ENCODE measurements around the gene FITM1.

Gene FITM1

GRCh38 chr14:24172261-24172860 lies 41.9 kb downstream of the FITM1 start:
- DNase-seq (ENCODE audit: low spot score) = no peak
- no CpG with 5 or more reads among the region's 30 CpGs for WGBS, 2 donors (ENCODE audit: extremely low coverage in 2 of 2, insufficient read length in 2 of 2, insufficient replicate concordance in 1 of 2)

GRCh38 chr14:24172871-24173281 lies 42.4 kb downstream of the FITM1 start:
- H3K79me1 ChIP-seq (ENCODE audit: low read depth, low read length) = peaks cover 9% of the 10 kb centered on the region
- H3K23ac ChIP-seq (ENCODE audit: low read depth, low read length, poor library complexity) = peak overlapping the region; percentile 61
- no peak overlapping the region for H3K18ac ChIP-seq (ENCODE audit: low read length)
- peak overlapping the region; percentile 9 for H3K14ac ChIP-seq (ENCODE audit: low read length)
- H2BK15ac ChIP-seq (ENCODE audit: low read length) = peak overlapping the region; percentile 65
- H3K27me3 ChIP-seq (ENCODE audit: control insufficient read depth in 3 of 3, insufficient read depth in 3 of 3, low read depth in 1 of 3, low read length in 3 of 3) = no peaks in the 10 kb centered on the region
- H3K4me3 ChIP-seq (ENCODE audit: low read length in 2 of 2) = peak overlapping the region in 1 of 2 donors; percentile 91
- H3K4me2 ChIP-seq (ENCODE audit: insufficient read depth, low read length, poor library complexity, severe bottlenecking) = peak overlapping the region; percentile 92
- no peak overlapping the region for H2BK5ac ChIP-seq (ENCODE audit: low read length)
- no CpG with 5 or more reads among the region's 20 CpGs for WGBS, 2 donors (ENCODE audit: extremely low coverage in 2 of 2, insufficient read length in 2 of 2, insufficient replicate concordance in 1 of 2)
- H3K27ac ChIP-seq (replicated peaks; ENCODE audit: low read length) = no peak overlapping the region
- H3K9ac ChIP-seq (ENCODE audit: low read depth, low read length, poor library complexity) = peak overlapping the region; percentile 64
- no peak overlapping the region for H4K91ac ChIP-seq (ENCODE audit: low read depth, low read length, poor library complexity)
- no peak overlapping the region for H4K8ac ChIP-seq (ENCODE audit: low read depth, low read length)
- H3K4me1 ChIP-seq (ENCODE audit: control insufficient read depth in 2 of 2, insufficient read depth in 1 of 2, low read depth in 1 of 2, low read length in 2 of 2) = peaks cover 0 to 8% of the 10 kb centered on the region in 2 donors
- H3K4ac ChIP-seq (ENCODE audit: low read length) = no peak overlapping the region
- H2AFZ ChIP-seq (ENCODE audit: low read length) = no peak overlapping the region
- H3K36me3 ChIP-seq (replicated peaks in 1 of 2; ENCODE audit: control insufficient read depth in 2 of 2, insufficient read depth in 2 of 2, low read length in 2 of 2) = peaks cover 7 to 26% of the 10 kb centered on the region in 2 donors
- no peaks in the 10 kb centered on the region for H3K9me3 ChIP-seq (replicated peaks in 1 of 2; ENCODE audit: control insufficient read depth in 2 of 2, insufficient read depth in 1 of 2, low read depth in 1 of 2, low read length in 2 of 2)
- peak overlapping the region; percentile 99 for H2AK5ac ChIP-seq (ENCODE audit: low read depth, low read length)
- DNase-seq (ENCODE audit: low spot score) = no peak
- H2BK120ac ChIP-seq (ENCODE audit: low read depth, low read length) = no peak overlapping the region
- H2BK12ac ChIP-seq (ENCODE audit: low read length) = no peak overlapping the region

More at GRCh38 chr14:24172261-24172860, 41.9 kb downstream of the FITM1 start:
- peak overlapping the region; percentile 61 for H3K23ac ChIP-seq (ENCODE audit: low read depth, low read length, poor library complexity)
- H3K4me1 ChIP-seq (ENCODE audit: control insufficient read depth in 2 of 2, insufficient read depth in 1 of 2, low read depth in 1 of 2, low read length in 2 of 2) = peaks cover 0 to 8% of the 10 kb centered on the region in 2 donors
- peak overlapping the region; percentile 24 for H2BK12ac ChIP-seq (ENCODE audit: low read length)
- no peak overlapping the region for H2BK120ac ChIP-seq (ENCODE audit: low read depth, low read length)
- peak overlapping the region; percentile 99 for H2AK5ac ChIP-seq (ENCODE audit: low read depth, low read length)
- H3K9ac ChIP-seq (ENCODE audit: low read depth, low read length, poor library complexity) = peak overlapping the region; percentile 82
- H2BK5ac ChIP-seq (ENCODE audit: low read length) = no peak overlapping the region
- H4K91ac ChIP-seq (ENCODE audit: low read depth, low read length, poor library complexity) = no peak overlapping the region
- H3K4me3 ChIP-seq (ENCODE audit: low read length in 2 of 2) = peak overlapping the region; percentile 1 to 91
- peaks cover 5 to 23% of the 10 kb centered on the region in 2 donors for H3K36me3 ChIP-seq (replicated peaks in 1 of 2; ENCODE audit: control insufficient read depth in 2 of 2, insufficient read depth in 2 of 2, low read length in 2 of 2)
- H3K4ac ChIP-seq (ENCODE audit: low read length) = no peak overlapping the region
- H4K8ac ChIP-seq (ENCODE audit: low read depth, low read length) = no peak overlapping the region
- peak overlapping the region; percentile 65 for H2BK15ac ChIP-seq (ENCODE audit: low read length)
- peaks cover 9% of the 10 kb centered on the region for H3K79me1 ChIP-seq (ENCODE audit: low read depth, low read length)
- no peaks in the 10 kb centered on the region for H3K9me3 ChIP-seq (replicated peaks in 1 of 2; ENCODE audit: control insufficient read depth in 2 of 2, insufficient read depth in 1 of 2, low read depth in 1 of 2, low read length in 2 of 2)
- H2AFZ ChIP-seq (ENCODE audit: low read length) = no peak overlapping the region
- peak overlapping the region; percentile 92 for H3K4me2 ChIP-seq (ENCODE audit: insufficient read depth, low read length, poor library complexity, severe bottlenecking)
- H3K27ac ChIP-seq (replicated peaks; ENCODE audit: low read length) = peak overlapping the region; percentile 63
- H3K18ac ChIP-seq (ENCODE audit: low read length) = peak overlapping the region; percentile 96
- peak overlapping the region; percentile 85 for H3K14ac ChIP-seq (ENCODE audit: low read length)
- H3K27me3 ChIP-seq (ENCODE audit: control insufficient read depth in 3 of 3, insufficient read depth in 3 of 3, low read depth in 1 of 3, low read length in 3 of 3) = no peaks in the 10 kb centered on the region

- H2AK5ac ChIP-seq (ENCODE audit: low read depth, low read length) = no peak overlapping the region
- no peak overlapping the region for H2BK12ac ChIP-seq (ENCODE audit: low read length)
- H3K27ac ChIP-seq (replicated peaks; ENCODE audit: low read length) = peak overlapping the region; percentile 17
- no peak for DNase-seq (ENCODE audit: low spot score)
- peaks cover 0 to 8% of the 10 kb centered on the region in 2 donors for H3K4me1 ChIP-seq (ENCODE audit: control insufficient read depth in 2 of 2, insufficient read depth in 1 of 2, low read depth in 1 of 2, low read length in 2 of 2)
- no peak overlapping the region for H3K4me3 ChIP-seq (ENCODE audit: low read length in 2 of 2)
- no peak overlapping the region for H3K4me2 ChIP-seq (ENCODE audit: insufficient read depth, low read length, poor library complexity, severe bottlenecking)
- no peaks in the 10 kb centered on the region for H3K9me3 ChIP-seq (replicated peaks in 1 of 2; ENCODE audit: control insufficient read depth in 2 of 2, insufficient read depth in 1 of 2, low read depth in 1 of 2, low read length in 2 of 2)
- no peak overlapping the region for H4K8ac ChIP-seq (ENCODE audit: low read depth, low read length)
- no peak overlapping the region for H3K9ac ChIP-seq (ENCODE audit: low read depth, low read length, poor library complexity)
- no peak overlapping the region for H3K18ac ChIP-seq (ENCODE audit: low read length)
- H4K91ac ChIP-seq (ENCODE audit: low read depth, low read length, poor library complexity) = no peak overlapping the region
- no peak overlapping the region for H2BK5ac ChIP-seq (ENCODE audit: low read length)
- H2BK120ac ChIP-seq (ENCODE audit: low read depth, low read length) = no peak overlapping the region
- peaks cover 45 to 60% of the 10 kb centered on the region in 2 donors for H3K36me3 ChIP-seq (replicated peaks in 1 of 2; ENCODE audit: control insufficient read depth in 2 of 2, insufficient read depth in 2 of 2, low read length in 2 of 2)
- H2AFZ ChIP-seq (ENCODE audit: low read length) = no peak overlapping the region
- no CpG with 5 or more reads among the region's 5 CpGs for whole genome bisulfite sequencing, 2 donors (ENCODE audit: extremely low coverage in 2 of 2, insufficient read length in 2 of 2, insufficient replicate concordance in 1 of 2)
- no peak overlapping the region for H3K23ac ChIP-seq (ENCODE audit: low read depth, low read length, poor library complexity)
- no peak overlapping the region for H2BK15ac ChIP-seq (ENCODE audit: low read length)
- H3K14ac ChIP-seq (ENCODE audit: low read length) = no peak overlapping the region
- no peak overlapping the region for H3K4ac ChIP-seq (ENCODE audit: low read length)
- no peaks in the 10 kb centered on the region for H3K27me3 ChIP-seq (ENCODE audit: control insufficient read depth in 3 of 3, insufficient read depth in 3 of 3, low read depth in 1 of 3, low read length in 3 of 3)
- peaks cover 14% of the 10 kb centered on the region for H3K79me1 ChIP-seq (ENCODE audit: low read depth, low read length)
Observed at GRCh38 chr14:24176599-24176998, 46.1 kb downstream of the FITM1 start.

GRCh38 chr14:24177041-24177825 lies 46.8 kb downstream of the FITM1 start:
- no peak overlapping the region for H2AFZ ChIP-seq (ENCODE audit: low read length)
- no peak overlapping the region for H3K18ac ChIP-seq (ENCODE audit: low read length)
- no peak for DNase-seq (ENCODE audit: low spot score)
- no peak overlapping the region for H2BK120ac ChIP-seq (ENCODE audit: low read depth, low read length)
- H3K79me1 ChIP-seq (ENCODE audit: low read depth, low read length) = peaks cover 11% of the 10 kb centered on the region
- H2AK5ac ChIP-seq (ENCODE audit: low read depth, low read length) = no peak overlapping the region
- no peak overlapping the region for H3K23ac ChIP-seq (ENCODE audit: low read depth, low read length, poor library complexity)
- H3K4me2 ChIP-seq (ENCODE audit: insufficient read depth, low read length, poor library complexity, severe bottlenecking) = no peak overlapping the region
- H3K27me3 ChIP-seq (ENCODE audit: control insufficient read depth in 3 of 3, insufficient read depth in 3 of 3, low read depth in 1 of 3, low read length in 3 of 3) = no peaks in the 10 kb centered on the region
- H3K27ac ChIP-seq (replicated peaks; ENCODE audit: low read length) = no peak overlapping the region
- no CpG with 5 or more reads among the region's 12 CpGs for WGBS, 2 donors (ENCODE audit: extremely low coverage in 2 of 2, insufficient read length in 2 of 2, insufficient replicate concordance in 1 of 2)
- H2BK15ac ChIP-seq (ENCODE audit: low read length) = no peak overlapping the region
- H3K9ac ChIP-seq (ENCODE audit: low read depth, low read length, poor library complexity) = no peak overlapping the region
- H3K9me3 ChIP-seq (replicated peaks in 1 of 2; ENCODE audit: control insufficient read depth in 2 of 2, insufficient read depth in 1 of 2, low read depth in 1 of 2, low read length in 2 of 2) = no peaks in the 10 kb centered on the region
- peaks cover 51 to 64% of the 10 kb centered on the region in 2 donors for H3K36me3 ChIP-seq (replicated peaks in 1 of 2; ENCODE audit: control insufficient read depth in 2 of 2, insufficient read depth in 2 of 2, low read length in 2 of 2)
- H3K4me1 ChIP-seq (ENCODE audit: control insufficient read depth in 2 of 2, insufficient read depth in 1 of 2, low read depth in 1 of 2, low read length in 2 of 2) = peaks cover 0 to 7% of the 10 kb centered on the region in 2 donors
- H4K8ac ChIP-seq (ENCODE audit: low read depth, low read length) = no peak overlapping the region
- no peak overlapping the region for H3K14ac ChIP-seq (ENCODE audit: low read length)
- H4K91ac ChIP-seq (ENCODE audit: low read depth, low read length, poor library complexity) = no peak overlapping the region
- H2BK12ac ChIP-seq (ENCODE audit: low read length) = no peak overlapping the region
- no peak overlapping the region for H3K4ac ChIP-seq (ENCODE audit: low read length)
- H2BK5ac ChIP-seq (ENCODE audit: low read length) = peak overlapping the region; percentile 39
- no peak overlapping the region for H3K4me3 ChIP-seq (ENCODE audit: low read length in 2 of 2)

Measured in neuronal stem cell (in vitro differentiated cells).